ENCODE data around the gene ECEL1.

ECEL1 gene

GRCh38 chr2:232525199-232525598 lies 37.6 kb upstream of the ECEL1 start:
- Histone ChIP-seq H3K9ac (ENCODE audit: low read length) (no peak overlapping the region), H3K9me2 (replicated peaks; ENCODE audit: insufficient read depth, low read length) (no peaks in the 10 kb centered on the region), H3K27me3 (ENCODE audit: low read length) (no peaks in the 10 kb centered on the region), H3F3A (ENCODE audit: insufficient read depth) (no peaks in the 10 kb centered on the region), H3K27ac (ENCODE audit: low read depth, low read length) (no peak overlapping the region), H3K79me2 (ENCODE audit: insufficient read depth, low read length) (no peaks in the 10 kb centered on the region), H2AFZ (ENCODE audit: low read depth, low read length, severe bottlenecking) (no peak overlapping the region), H3K9me3 (ENCODE audit: insufficient read depth, low read length) (no peaks in the 10 kb centered on the region), H3K4me2 (ENCODE audit: low read depth, low read length, poor library complexity, severe bottlenecking) (no peak overlapping the region), H3K36me3 (ENCODE audit: low read length) (no peaks in the 10 kb centered on the region), H3K4me3 (ENCODE audit: insufficient read depth, low read length, poor library complexity, severe bottlenecking) (no peak overlapping the region), H4K20me1 (ENCODE audit: low read depth, low read length) (no peaks in the 10 kb centered on the region)
- no peak for TF ChIP-seq CTCF (IDR thresholded peaks at IDR 0.05; ENCODE audit: insufficient read depth, low read length, poor library complexity, severe bottlenecking)
- TF ChIP-seq EZH2phosphoT487 (conservative IDR thresholded peaks at IDR 0.05; ENCODE audit: low read length) = no peak

- Histone ChIP-seq H3K36me3 (ENCODE audit: low read length) (no peaks in the 10 kb centered on the region), H4K20me1 (ENCODE audit: low read depth, low read length) (no peaks in the 10 kb centered on the region), H3K9me3 (ENCODE audit: insufficient read depth, low read length) (no peaks in the 10 kb centered on the region), H3K9ac (ENCODE audit: low read length) (no peak overlapping the region), H3K79me2 (ENCODE audit: insufficient read depth, low read length) (no peaks in the 10 kb centered on the region), H3K27me3 (ENCODE audit: low read length) (no peaks in the 10 kb centered on the region), H3K4me2 (ENCODE audit: low read depth, low read length, poor library complexity, severe bottlenecking) (no peak overlapping the region), H3K4me3 (ENCODE audit: insufficient read depth, low read length, poor library complexity, severe bottlenecking) (no peak overlapping the region), H3F3A (ENCODE audit: insufficient read depth) (no peaks in the 10 kb centered on the region), H2AFZ (ENCODE audit: low read depth, low read length, severe bottlenecking) (no peak overlapping the region), H3K27ac (ENCODE audit: low read depth, low read length) (no peak overlapping the region), H3K9me2 (replicated peaks; ENCODE audit: insufficient read depth, low read length) (no peaks in the 10 kb centered on the region)
- TF ChIP-seq CTCF (IDR thresholded peaks at IDR 0.05; ENCODE audit: insufficient read depth, low read length, poor library complexity, severe bottlenecking) (no peak), EZH2phosphoT487 (conservative IDR thresholded peaks at IDR 0.05; ENCODE audit: low read length) (no peak)
Measured at GRCh38 chr2:232524771-232525170, 37.1 kb upstream of the ECEL1 start.

GRCh38 chr2:232523682-232524597 lies 36.3 kb upstream of the ECEL1 start:
- no peak for TF ChIP-seq CTCF (IDR thresholded peaks at IDR 0.05; ENCODE audit: insufficient read depth, low read length, poor library complexity, severe bottlenecking)
- no peak for TF ChIP-seq EZH2phosphoT487 (conservative IDR thresholded peaks at IDR 0.05; ENCODE audit: low read length)
- no peaks in the 10 kb centered on the region for H3K36me3 ChIP-seq (ENCODE audit: low read length)
- H3K9me3 ChIP-seq (ENCODE audit: insufficient read depth, low read length) = no peaks in the 10 kb centered on the region
- no peaks in the 10 kb centered on the region for H3K27me3 ChIP-seq (ENCODE audit: low read length)
- no peaks in the 10 kb centered on the region for H3F3A ChIP-seq (ENCODE audit: insufficient read depth)
- no peaks in the 10 kb centered on the region for H4K20me1 ChIP-seq (ENCODE audit: low read depth, low read length)
- H3K9ac ChIP-seq (ENCODE audit: low read length) = no peak overlapping the region
- no peak overlapping the region for H3K4me3 ChIP-seq (ENCODE audit: insufficient read depth, low read length, poor library complexity, severe bottlenecking)
- H2AFZ ChIP-seq (ENCODE audit: low read depth, low read length, severe bottlenecking) = no peak overlapping the region
- H3K79me2 ChIP-seq (ENCODE audit: insufficient read depth, low read length) = no peaks in the 10 kb centered on the region
- no peaks in the 10 kb centered on the region for H3K9me2 ChIP-seq (replicated peaks; ENCODE audit: insufficient read depth, low read length)
- no peak overlapping the region for H3K27ac ChIP-seq (ENCODE audit: low read depth, low read length)
- peak overlapping the region; percentile 20 for H3K4me2 ChIP-seq (ENCODE audit: low read depth, low read length, poor library complexity, severe bottlenecking)
